ENCODE results near the gene TRIML2.
"Not testable (repeated sequence)": the region's sequence is repeated elsewhere in the genome, so short reads cannot be mapped to it uniquely, and the experiment has no call there.

TRIML2 gene

DNA sequence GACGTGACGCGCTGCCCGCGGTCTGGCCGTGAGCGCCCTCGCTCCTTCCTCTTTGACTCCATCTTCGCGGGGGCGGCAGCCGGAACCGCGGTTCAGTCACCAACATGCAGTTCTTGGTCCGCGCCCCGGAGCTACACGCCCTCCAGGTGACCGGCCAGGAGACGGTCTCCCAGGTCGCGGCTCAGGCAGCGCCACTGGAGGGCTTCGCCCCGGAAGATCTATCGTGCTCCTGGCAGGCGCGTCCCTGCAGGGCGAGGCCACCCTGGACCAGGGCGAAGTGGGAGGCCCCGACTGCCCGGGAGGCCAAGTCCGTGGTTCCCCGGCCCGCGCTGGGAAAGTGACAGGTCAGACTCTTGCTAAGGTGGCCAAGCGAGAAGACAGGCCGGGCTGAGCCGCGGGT lies 2.9 kb downstream of the TRIML2 start:
- no peak for DNase-seq

DNA sequence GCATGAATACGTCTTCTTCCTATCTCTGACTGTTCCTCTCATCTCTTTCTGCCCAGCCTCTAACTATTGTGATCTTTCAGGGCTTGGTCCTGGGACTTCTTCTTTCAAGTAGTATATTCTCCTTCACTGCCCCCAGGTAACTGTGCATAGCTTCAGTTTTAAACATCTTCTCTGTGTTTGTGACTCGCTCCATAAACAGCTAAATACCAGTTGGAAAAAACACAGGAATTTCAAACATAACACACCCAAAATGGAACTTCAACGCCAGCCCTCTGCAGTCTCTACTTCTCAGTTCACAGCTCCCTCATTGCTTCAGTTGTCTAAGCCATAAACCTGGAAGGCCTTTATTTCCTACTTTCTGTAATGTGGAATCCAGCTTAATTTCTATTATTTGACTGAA lies 16.6 kb downstream of the TRIML2 start:
- DNase-seq, result no peak

DNA sequence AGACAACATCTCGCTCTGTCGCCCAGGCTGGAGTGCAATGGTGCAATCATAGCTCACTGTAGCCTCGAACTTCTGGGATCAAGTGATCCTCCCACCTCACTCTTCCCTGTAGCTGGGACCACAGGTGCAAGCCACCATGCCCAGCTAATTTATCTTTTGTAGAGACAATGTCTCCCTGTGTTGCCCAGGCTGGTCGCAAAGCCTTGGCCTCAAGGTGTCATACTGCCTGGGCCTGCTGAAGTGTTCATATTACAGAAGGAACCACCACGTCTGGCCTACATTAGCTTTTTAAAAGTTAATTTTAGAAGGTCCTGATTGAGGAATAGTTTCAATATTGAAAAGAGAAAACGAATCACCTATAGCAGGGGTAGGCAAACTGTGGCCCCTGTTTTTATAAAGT lies 22.5 kb downstream of the TRIML2 start:
- DNase-seq, result no peak

DNA sequence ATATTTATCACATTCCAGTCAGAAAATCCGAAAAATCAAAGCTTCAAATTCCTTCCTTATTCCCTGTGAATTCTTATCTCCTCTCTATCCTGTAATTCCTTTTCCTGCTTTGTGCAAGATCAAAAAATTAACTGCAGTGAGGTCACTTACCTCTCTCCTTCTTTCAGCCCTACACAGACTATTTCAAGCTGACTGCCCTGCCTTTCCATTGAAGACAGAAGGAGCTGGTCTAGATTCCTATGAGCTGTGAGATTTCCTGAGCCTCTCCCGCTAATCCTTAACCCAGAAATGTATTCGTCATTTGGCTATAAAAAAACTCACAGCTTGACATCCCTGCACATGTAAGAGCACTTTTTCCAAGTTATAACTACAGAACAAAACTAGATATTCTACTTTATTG lies 26.6 kb downstream of the TRIML2 start:
- no peak for DNase-seq

DNA sequence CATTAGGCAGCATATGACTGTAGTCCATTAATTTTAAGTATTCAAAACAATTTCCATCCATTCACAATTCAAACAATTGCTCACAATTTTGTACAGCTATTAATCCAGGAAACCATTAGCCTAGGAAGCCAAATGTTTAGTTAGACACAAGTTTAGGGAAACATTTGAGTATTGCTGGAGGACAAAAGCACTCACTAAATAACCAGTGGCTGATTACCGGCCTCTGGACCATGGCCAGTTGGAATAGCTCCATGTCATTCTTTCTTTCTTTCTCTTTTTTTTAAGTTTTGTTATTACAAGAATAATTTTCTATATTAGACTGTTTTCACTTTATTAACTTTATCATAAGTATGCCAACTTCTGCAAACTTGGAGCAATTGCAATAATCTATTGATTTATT lies 31.3 kb downstream of the TRIML2 start:
- peak; percentile 58 for DNase-seq

DNA sequence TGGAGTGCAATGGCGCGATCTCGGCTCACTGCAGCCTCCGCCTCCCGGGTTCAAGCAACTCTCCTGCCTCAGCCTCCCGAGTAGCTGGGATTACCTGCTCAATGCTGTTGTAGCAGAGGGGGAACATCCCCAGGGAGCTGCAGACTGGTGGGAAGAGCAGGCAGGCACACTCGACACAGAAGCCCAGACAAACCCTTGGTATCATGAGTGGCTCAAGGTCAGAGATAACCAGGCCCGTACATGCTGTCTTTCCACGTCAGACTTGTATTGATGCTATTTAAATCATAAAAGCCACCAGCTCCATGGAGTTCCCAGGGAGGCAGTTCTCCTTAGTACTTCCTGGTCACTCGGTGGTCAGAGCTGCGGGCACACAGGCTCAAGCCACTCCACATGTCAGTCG lies 33.2 kb downstream of the TRIML2 start:
- DNase-seq, result no peak

DNA sequence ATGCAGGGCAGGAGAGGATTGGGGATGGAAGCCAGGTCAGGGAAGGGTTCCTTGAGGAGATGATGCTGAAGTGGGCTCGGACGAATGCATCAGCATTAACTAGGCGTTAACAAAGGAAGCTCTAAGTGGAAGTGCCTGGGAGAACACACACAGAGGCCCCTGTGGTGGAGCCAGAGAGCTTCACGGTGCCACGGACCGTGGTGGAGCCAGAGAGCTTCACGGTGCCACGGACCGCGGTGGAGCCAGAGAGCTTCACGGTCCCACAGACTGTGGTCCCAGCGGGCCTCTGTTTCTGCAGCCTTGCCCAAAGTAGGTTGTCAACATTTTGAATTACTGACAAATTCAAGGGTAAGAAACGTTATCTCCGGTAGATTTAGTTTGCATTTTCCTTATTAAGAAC lies 48.3 kb downstream of the TRIML2 start:
- no peak for DNase-seq

DNA sequence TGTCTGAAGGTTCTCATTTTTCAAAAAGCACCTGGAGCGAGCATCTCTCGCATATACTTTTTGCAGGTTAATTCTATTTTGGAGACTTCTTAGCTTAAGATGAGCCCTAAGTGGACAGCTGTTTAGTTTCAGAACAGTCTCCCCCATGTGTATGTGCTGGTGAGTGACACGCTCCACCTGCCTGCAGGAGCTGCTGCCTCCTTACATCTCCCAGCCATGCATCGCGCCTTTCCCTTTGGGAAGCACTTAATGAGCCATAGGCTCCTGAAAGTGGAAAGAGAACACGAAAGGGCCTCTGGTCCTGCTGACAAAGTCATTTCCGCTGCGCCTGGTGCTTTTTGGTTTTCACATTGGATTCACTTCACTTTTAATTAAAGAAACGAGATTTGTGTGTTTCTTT lies 56.1 kb downstream of the TRIML2 start:
- no peak for DNase-seq

DNA sequence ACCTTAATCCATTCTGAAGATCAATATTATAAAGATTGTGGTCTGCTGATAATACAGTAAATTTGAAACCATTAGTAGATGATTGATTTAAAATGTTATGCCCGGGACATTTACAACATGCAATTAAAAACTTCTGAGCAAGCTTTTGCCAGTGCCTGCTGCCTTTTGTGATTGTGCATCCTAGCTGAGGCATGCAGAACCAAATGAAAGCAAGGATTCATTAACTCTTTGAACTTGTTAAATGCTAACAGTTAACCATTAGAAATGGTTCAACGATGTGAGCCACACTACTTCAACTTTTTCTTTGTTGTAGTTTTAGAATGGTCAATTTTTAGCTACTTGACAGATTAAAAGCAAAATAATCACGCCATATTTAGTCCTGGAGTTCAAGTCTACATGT lies 62.7 kb downstream of the TRIML2 start:
- no peak for DNase-seq

DNA sequence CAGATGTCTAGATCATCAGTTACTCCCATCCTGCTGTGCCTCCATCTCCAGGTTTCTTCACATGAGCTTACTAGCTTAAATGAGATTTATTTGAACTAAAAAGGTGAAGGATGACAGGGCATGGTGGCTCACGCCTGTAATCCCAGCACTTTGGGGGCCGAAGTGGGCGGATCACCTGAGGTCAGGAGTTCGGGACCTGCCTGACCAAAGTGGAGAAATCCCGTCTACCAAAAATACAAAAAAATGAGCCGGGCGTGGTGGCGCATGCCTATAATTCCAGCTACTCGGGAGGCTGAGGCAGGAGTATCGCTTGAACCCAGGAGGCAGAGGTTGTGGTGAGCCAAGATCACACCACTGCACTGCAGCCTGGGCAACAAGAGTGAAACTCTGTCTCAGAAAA lies 63.9 kb downstream of the TRIML2 start:
- DNase-seq, result not testable (repeated sequence)

DNA sequence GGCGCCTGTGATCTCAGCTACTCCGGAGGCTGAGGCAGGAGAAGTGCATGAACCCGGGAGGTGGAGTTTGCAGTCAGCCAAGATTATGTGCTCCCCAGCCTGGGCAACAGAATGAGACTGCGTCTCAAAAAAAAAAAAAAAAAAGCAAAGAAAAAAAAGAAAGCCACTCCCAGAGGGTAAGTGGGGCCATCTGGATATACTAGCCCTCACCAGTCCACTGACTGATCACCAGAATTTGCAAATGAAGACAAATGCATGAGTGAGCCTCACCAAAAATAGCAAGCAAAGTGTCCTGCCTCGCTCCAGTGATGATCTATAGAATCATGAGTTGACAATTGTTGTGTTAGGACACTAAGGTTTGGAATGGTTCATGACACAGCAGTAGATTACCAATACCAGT lies 66.2 kb downstream of the TRIML2 start:
- no peak for DNase-seq

DNA sequence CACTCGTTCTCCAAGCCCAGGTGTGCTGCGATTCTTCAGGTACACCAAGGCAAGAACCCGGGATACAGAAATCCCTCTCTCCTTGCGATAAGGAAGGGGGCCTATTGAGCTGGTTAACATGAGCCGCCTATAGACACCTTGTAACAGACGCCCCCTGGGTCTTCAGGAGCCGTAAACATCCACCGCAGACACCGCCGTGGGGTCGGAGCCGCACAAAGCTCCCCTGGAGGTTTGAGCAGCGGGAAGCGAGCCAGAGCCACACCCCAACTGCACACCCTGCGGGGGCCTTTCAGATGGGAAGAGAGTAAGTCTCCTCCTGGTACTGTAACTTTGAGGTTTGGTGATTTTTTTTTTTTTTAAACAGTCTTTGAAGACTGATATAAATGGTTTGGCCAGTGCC lies 67.2 kb downstream of the TRIML2 start:
- DNase-seq, result no peak

DNA sequence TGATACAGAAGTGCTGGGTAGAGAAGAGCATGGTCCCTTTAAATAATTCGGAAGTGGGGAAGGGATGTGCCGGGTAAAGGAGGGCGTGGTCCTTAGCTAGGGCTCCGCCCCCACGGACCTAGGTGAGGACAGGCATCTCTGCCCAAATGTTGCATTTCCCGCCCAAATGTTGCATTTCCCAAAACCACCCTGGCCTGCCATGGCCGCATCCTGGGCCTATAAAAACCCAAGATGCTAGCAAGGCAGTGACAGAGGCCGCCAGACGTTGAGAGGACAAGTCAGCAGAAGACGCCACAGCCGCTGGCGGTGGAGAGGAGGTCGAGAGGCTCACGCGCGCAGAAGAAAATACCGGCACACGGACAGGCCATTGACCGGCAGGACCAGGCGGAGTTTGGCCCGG lies 67.7 kb downstream of the TRIML2 start:
- DNase-seq, result no peak

Data from DMS153 (cell line).